Psoas muscle (tissue), 8 donors: Measurements from ENCODE around the gene RAPGEF6. TPM values are rescaled to one million over a fixed set of nuclear protein-coding genes. Genes with fewer than 3 reads are reported as not detected.

ENCODE experiments used
- ATAC-seq, 4 donors: fragments of 200-7000 bp; cut with Tn5 transposase; one replicate each; pipeline ENCODE4 v1.9.1; 2020; ENCODE audit warnings: moderate library complexity in 3 of 4, mild to moderate bottlenecking in 2 of 4
- DNase-seq, 2 donors: peaks; one replicate each; pipeline ENCODE4 v3.0.0-alpha.2; 2020
- H3K27ac ChIP-seq: fragments of 200-600 bp; one replicate; pipeline ENCODE4 v1.8.0; 2022
- H3K27me3 ChIP-seq, 3 donors: fragments of 200-600 bp in 1 of 3; one replicate each; pipeline versions ENCODE4 v1.6.1 to v1.8.0; 2013 to 2022; ENCODE audit warnings: low read length in 2 of 3, mild to moderate bottlenecking in 2 of 3, moderate library complexity in 1 of 3; ENCODE audit not compliant: insufficient read depth in 3 of 3
- H3K36me3 ChIP-seq, 2 donors: fragments of 200-600 bp in 1 of 2; one replicate each; pipeline versions ENCODE4 v1.6.1 to v1.8.0; 2013 to 2022; ENCODE audit warnings: low read depth in 1 of 2, mild to moderate bottlenecking in 1 of 2, moderate library complexity in 1 of 2; ENCODE audit not compliant: insufficient read depth in 1 of 2
- H3K4me1 ChIP-seq: fragments of 200-600 bp; one replicate; pipeline ENCODE4 v1.8.0; 2022
- H3K4me3 ChIP-seq: fragments of 200-600 bp; one replicate; pipeline ENCODE4 v1.8.0; 2022; ENCODE audit warnings: mild to moderate bottlenecking
- H3K9me3 ChIP-seq: fragments of 200-600 bp; one replicate; pipeline ENCODE4 v1.8.0; 2022
- CTCF ChIP-seq: fragments of 200-600 bp; IDR thresholded peaks from one replicate; pipeline ENCODE4 v1.8.0; 2022; ENCODE audit warnings: antibody characterized with exemption
- WGBS, 3 donors: extraction: QIAGEN DNeasy Blood & Tissue Kit; methylation state at CpG; one replicate each; pipeline versions ENCODE4 v1.1.6 to v1.1.7; 2013; 5-methylcytosine and 5-hydroxymethylcytosine counted together
- intact Hi-C, 2 donors: fragments of 100-400 bp; cut with DNase I; formaldehyde crosslinking; loops; one replicate each; pipeline versions ENCODE4 v1.11.0 to v1.14.2; 2022
- polyA plus RNA-seq, 3 donors: library from polyadenylated mRNA; stranded (reverse); fragments of 200-250 nt; gene quantifications; one replicate each; pipeline ENCODE4 v1.2.3, GENCODE V29; 2013
- total RNA-seq, 4 donors: library from RNA; stranded (reverse); fragmentation: NEBNext Ultra II Directional in 2 of 4; extraction: Animal tissue kit (Norgen Biotek cat#: 25700) in 2 of 4; gene quantifications; one replicate each; pipeline versions ENCODE4 v1.2.1 to v1.2.4, GENCODE V29; 2021 to 2023
- donor health status: healthy with polysubstance abuse.
- donor health status: DM: no; HTN: no; CAD: no; lungs with moderate emphysema.
- donor health status: Bipolar disorder and iron deficiency.
- donor health status: healthy.
- donor health status: DM: yes; HTN: yes; CAD: no.
- donor health status: DM: no; HTN: no; CAD: no.
- donor health status: DM: no; HTN: no; CAD: no.
- donor health status: DM: yes; HTN: yes; CAD: no.

RAPGEF6 gene
- total and polyA plus RNA-seq, 7 donors, result 1.7 to 14.1 (median 6.9) TPM

- Histone ChIP-seq H3K36me3 (peaks cover 0 to 74% of the 10 kb centered on the region in 2 donors), H3K9me3 (no peaks in the 10 kb centered on the region), H3K27ac (no peak overlapping the region), H3K4me1 (no peaks in the 10 kb centered on the region), H3K4me3 (no peak overlapping the region), H3K27me3 (no peaks in the 10 kb centered on the region)
- intact Hi-C loops, result no loop called here
- no peak for DNase-seq
- TF ChIP-seq CTCF, result no peak
- no peak for ATAC-seq
- 73 to 80% (median 75%) methylated on average over 1 of the region's 1 CpG for WGBS, 3 donors
These were observed 129.7 kb downstream of the RAPGEF6 start for GRCh38 chr5:131505237-131505908.

DNA sequence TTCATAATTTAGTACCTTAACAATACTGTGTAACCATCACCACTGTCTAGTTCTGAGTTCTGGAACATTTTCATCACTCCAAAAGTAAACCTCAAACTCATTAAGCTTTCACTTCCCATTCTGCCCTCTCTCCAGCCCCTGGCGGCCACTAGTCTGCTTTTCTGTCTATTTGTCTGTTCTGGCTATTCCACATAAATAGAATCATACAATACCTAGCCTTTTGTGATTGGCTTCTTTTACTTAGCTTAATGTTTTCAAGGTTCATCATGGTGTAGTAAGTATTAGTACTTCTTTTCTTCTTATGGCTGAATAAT is 138.7 kb downstream of the RAPGEF6 start:
- Histone ChIP-seq H3K4me3 (no peak overlapping the region), H3K9me3 (no peaks in the 10 kb centered on the region), H3K36me3 (peaks cover 0 to 53% of the 10 kb centered on the region in 2 donors), H3K27me3 (no peaks in the 10 kb centered on the region), H3K4me1 (no peaks in the 10 kb centered on the region), H3K27ac (no peak overlapping the region)
- ATAC-seq (no peak), DNase-seq (no peak)
- no peak for TF ChIP-seq CTCF
- WGBS, 3 donors, result 76 to 99% (median 97%) methylated on average over 1 of the region's 1 CpG
- intact Hi-C loops, result no loop called here

DNA sequence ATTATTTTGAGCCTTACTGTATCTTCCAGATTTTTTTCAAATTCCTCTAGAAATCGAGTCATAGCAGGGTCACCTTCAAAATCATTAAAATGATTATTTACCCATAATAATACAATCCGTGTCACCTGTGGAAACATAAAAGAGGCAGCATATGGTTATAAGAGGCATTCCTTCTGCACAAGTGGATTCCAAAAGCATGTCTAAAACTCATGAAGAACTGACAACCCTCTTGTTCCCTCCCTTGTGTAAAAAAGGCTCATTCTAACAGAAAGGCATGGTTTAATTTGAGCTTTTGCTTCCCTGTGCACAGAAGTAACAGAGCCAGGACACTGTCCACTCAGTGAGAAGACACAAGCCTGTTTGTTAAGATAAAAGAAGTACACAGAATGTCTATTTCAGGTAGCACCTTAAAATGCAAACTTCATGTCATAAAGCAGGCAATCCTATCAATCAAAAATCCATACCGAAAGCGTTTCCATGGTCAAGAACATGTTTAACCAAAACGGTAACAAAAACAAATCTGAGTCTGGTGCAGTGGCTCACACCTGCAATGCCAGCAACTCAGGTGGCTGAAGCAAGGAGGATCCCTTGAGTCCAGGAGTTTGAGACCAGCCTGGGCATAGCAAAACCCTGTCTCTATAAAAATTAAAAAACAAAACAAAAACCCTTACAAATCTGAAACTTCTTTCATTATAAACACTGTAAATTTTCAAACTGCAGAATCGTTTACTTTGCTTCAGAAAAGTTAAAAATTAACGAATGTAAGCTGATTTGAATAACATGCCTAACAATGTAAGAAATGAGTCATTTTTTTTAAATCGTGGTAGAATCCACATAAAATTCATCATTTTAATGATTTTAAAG is 139.3 kb downstream of the RAPGEF6 start:
- no peak overlapping the region for H3K4me3 ChIP-seq
- H3K27ac ChIP-seq, result no peak overlapping the region
- H3K36me3 ChIP-seq, result peaks cover 0 to 59% of the 10 kb centered on the region in 2 donors
- intact Hi-C loops, result no loop called here
- DNase-seq, result no peak
- TF ChIP-seq CTCF, result no peak
- ATAC-seq, result no peak
- no peaks in the 10 kb centered on the region for H3K27me3 ChIP-seq
- no peaks in the 10 kb centered on the region for H3K4me1 ChIP-seq
- H3K9me3 ChIP-seq, result no peaks in the 10 kb centered on the region
- 92 to 93% (median 93%) methylated on average over 8 of the region's 8 CpGs for WGBS, 3 donors

- 48 to 81% (median 66%) methylated on average over 1 of the region's 1 CpG for WGBS, 3 donors
- intact Hi-C loops, result no loop called here
- H3K4me1 ChIP-seq, result no peaks in the 10 kb centered on the region
- H3K27me3 ChIP-seq, result no peaks in the 10 kb centered on the region
- ATAC-seq (no peak), DNase-seq (no peak)
- H3K4me3 ChIP-seq, result no peak overlapping the region
- peaks cover 4% of the 10 kb centered on the region for H3K9me3 ChIP-seq
- H3K27ac ChIP-seq, result no peak overlapping the region
- no peak for TF ChIP-seq CTCF
- H3K36me3 ChIP-seq, result peaks cover 0 to 73% of the 10 kb centered on the region in 2 donors
These were observed 143.3 kb downstream of the RAPGEF6 start for GRCh38 chr5:131491749-131492148.
